GM13977 (cell line): Measurements from ENCODE around the gene NKX3-2.

Experiments
- DNase-seq: peaks from one replicate; pipeline ENCODE4 v3.0.0; 2012; ENCODE audit warnings: low spot score
- in situ Hi-C: fragments of 300-500 bp; cut with MboI; formaldehyde crosslinking; loops from one replicate; pipeline ENCODE4 v1.12.0; 2022; ENCODE audit warnings: low sequenced_read_pairs, low pct_unique_long_range_greater_than_20kb, mixed read lengths, inconsistent platforms; ENCODE audit not compliant: unreplicated experiment
- TF ChIP-seq, protein P1 (sequence below): IDR thresholded peaks from 2 replicates; pipeline ENCODE4 v1.5.1; 2012; ENCODE audit warnings: mild to moderate bottlenecking, control low read depth; ENCODE audit not compliant: insufficient read depth; ENCODE audit errors: extremely low read depth, missing control alignments

Gene NKX3-2

DNA sequence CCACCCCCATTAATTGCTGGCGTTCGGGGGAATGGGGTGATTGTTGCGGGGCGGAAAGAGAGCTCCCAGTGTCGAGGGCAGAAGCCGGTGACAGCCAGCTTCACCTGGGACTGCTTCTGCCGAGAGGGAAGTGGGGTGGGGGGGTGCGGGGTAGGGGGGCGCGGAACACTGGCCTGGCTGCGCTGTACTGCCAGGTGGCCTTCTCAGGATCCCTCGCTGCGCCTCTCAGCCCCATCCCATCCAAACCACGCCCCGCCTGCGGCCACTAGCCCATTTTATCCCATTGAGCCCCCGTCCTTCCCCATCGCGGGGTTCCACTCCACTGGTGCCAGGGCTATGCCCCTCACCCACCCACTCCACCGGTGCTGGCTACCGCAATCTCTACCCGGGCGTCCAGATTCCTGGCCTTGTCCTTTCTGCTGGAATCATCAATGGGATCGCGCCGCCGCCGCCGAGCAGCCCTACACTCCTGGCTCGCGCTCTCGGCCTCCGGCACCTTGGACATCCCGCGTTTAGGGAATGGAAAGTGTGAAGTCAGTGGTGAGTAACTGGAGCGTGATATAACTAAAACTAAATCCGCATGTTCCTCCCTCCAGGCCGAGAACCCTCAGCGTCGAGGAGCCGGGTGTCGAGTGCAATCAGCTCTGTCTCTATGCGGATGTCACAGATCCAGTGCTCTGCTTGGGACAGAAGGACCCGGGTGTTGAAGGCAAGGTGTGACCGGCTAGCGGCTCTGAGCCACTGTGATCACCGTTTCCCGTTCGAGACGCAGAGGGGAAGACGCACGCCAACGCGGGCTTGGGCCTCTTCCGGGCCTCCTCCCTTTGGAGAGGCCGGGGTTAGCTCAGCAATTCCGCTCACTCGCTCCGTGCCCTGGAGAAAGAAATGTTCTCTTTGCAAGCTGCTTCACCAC, 20.5 kb downstream of the NKX3-2 start:
- in situ Hi-C loops, result no loop called here
- TF ChIP-seq, protein P1, sequence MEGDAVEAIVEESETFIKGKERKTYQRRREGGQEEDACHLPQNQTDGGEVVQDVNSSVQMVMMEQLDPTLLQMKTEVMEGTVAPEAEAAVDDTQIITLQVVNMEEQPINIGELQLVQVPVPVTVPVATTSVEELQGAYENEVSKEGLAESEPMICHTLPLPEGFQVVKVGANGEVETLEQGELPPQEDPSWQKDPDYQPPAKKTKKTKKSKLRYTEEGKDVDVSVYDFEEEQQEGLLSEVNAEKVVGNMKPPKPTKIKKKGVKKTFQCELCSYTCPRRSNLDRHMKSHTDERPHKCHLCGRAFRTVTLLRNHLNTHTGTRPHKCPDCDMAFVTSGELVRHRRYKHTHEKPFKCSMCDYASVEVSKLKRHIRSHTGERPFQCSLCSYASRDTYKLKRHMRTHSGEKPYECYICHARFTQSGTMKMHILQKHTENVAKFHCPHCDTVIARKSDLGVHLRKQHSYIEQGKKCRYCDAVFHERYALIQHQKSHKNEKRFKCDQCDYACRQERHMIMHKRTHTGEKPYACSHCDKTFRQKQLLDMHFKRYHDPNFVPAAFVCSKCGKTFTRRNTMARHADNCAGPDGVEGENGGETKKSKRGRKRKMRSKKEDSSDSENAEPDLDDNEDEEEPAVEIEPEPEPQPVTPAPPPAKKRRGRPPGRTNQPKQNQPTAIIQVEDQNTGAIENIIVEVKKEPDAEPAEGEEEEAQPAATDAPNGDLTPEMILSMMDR, result no peak
- DNase-seq, result peak; percentile 11

DNA sequence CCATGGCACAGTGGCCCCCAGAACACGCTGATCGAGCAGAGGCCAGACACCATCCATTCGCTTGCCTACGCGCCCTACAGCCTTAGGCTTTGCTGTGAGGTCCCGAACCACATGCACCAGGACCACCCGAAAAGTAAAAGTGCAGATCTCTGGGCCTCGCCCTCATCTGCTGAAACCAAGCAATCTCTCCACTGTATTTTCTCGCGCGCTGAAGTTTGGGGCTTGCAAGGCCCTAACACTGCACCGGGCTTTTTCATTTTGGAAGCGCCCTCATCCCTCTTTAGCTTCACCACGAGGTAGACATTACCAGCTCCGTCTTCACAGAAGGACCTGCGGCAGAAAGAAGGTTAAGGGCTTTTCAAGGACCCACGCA, 21.2 kb downstream of the NKX3-2 start:
- in situ Hi-C loops, result no loop called here
- DNase-seq, result peak; percentile 15
- TF ChIP-seq, protein P1, result no peak

DNA sequence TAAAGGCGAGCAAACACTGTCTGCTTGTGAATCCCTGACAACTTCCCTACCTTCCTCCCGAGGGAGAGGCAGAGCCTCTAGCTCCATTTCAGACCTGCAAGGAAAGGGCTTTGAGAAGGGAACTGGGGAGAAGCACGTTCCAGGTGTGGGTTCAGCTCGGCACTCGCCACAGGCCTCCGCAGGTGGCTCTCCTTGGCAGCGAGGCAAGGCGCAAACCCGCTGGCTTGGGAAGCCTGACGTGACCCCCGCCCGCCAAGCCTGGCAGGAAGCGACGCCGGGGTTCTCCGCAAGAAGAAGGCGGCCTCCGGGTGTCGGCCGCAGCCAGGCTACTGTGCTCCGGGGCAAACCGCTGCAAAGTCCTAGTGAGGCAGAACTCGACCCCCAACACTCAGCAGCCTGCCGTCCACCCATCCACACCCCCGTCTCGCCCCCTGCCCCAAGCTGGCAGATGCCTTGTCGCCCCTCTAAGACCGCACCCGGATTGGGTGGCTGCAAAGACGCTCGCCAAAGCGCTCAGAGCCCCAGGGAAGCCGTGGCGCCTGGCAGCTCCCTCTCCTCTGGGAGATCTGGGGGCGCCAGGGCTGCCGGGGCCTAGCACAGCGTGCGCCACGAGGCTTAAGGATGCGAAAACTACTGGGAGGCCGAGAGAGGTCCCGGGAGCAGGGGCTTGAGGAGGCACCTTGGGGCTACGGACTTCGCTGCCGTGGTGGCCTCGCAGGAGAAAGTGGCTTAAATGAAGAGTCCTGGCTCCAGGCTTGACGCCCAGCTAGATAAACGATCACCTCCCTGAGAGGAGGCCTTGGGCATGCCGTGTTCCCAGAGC, 21.8 kb downstream of the NKX3-2 start:
- TF ChIP-seq, protein P1, result no peak
- in situ Hi-C loops, result no loop called here
- DNase-seq, result peak; percentile 21

DNA sequence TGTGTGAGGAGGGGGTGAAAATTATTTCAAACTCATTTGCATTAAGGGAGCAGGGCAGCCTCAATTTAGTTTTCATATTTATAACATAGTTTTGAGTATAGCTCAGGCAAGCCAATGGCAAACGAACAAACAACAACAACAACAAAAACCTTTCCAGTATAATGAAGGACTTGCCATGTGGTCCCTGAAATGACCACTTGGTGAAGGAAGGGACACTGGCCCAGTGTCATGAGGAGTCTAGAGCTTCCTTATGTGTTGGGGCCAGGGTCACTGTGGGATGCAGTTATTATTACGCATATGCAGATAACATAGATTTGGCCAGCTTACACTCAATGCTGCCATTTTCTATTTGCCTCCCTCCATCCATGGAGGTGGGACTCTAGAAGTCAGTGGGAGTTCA, 23.3 kb downstream of the NKX3-2 start:
- in situ Hi-C loops, result no loop called here
- TF ChIP-seq, protein P1, result no peak
- DNase-seq, result no peak

DNA sequence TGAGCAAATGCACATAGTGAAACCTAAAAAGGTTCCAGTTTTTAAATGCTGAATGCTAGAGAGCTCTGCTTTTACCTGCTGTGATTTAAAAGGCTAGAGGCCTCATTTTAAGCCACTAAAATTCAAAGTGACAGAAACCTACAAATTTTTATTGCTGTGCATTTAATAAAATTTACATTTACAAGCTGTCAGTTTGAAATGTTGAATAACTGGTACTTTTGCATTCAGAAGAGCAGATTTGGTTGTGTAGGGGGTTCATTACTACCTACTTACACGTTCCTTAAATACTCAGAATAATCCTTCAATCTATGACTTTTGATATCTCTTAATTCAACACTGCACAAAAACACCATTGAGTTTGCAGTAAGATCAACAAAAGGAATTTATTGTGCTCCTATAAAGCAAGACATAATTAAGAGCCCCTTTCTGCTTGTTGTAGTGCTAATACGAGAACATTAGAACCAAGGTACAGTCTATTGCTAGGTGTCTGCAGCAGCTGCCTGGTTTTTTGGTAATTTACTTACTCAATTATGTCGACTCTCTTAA, 27.9 kb downstream of the NKX3-2 start:
- DNase-seq, result no peak
- in situ Hi-C loops, result no loop called here
- TF ChIP-seq, protein P1, result no peak

DNA sequence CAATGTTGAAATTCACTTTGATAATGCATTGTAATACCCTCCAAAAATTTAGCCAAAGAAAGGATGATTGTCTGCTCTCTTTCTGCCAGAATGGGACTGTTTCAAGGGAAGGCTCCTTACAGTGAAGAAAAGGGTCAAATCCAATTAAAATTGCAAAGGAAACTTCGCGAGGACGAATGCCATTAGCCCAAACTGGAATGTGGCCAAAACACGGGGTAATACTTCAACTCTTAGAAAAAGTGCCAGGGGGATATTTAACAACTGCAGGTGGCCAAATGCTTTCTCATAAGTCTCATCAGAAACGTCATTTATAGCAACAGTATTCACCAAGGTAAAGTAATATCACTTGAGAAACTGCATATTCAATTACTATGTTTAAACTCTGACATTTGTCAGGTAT, 29.0 kb downstream of the NKX3-2 start:
- in situ Hi-C loops, result no loop called here
- DNase-seq, result no peak
- TF ChIP-seq, protein P1, result no peak
